Mesodermal cell (in vitro differentiated cells): Measurements from ENCODE around the gene RXRA.

Experiments
- H3K27ac ChIP-seq: 2 replicates; pipeline ENCODE4 v1.7.0; 2013; ENCODE audit warnings: mild to moderate bottlenecking, low read depth, low read length, moderate library complexity; ENCODE audit not compliant: severe bottlenecking
- H3K36me3 ChIP-seq: 2 replicates; pipeline ENCODE4 v1.7.1; 2013; ENCODE audit warnings: mild to moderate bottlenecking, low read length, moderate library complexity; ENCODE audit not compliant: control insufficient read depth, insufficient read depth
- H3K4me1 ChIP-seq: one replicate; pipeline ENCODE4 v1.7.1; 2013; ENCODE audit warnings: mild to moderate bottlenecking, low read length; ENCODE audit not compliant: insufficient read depth, control insufficient read depth, poor library complexity, severe bottlenecking
- H3K4me3 ChIP-seq: 2 replicates; pipeline ENCODE4 v1.7.0; 2013; ENCODE audit warnings: low read length, control low read depth, mild to moderate bottlenecking; ENCODE audit not compliant: insufficient read depth, poor library complexity, severe bottlenecking; ENCODE audit errors: extremely low read depth
- H3K9me3 ChIP-seq: 2 replicates; pipeline ENCODE4 v1.7.1; 2013; ENCODE audit warnings: mild to moderate bottlenecking, low read length, moderate library complexity; ENCODE audit not compliant: control insufficient read depth
- WGBS, 2 experiments: methylation state at CpG; one replicate each; pipeline ENCODE4 v1.1.5; 2013; ENCODE audit warnings: missing lambda C conversion rate in 2 of 2; ENCODE audit not compliant: insufficient coverage in 2 of 2; 5-methylcytosine and 5-hydroxymethylcytosine counted together

RXRA gene

GRCh38 chr9:134358662-134359319 is 32.5 kb downstream of the RXRA start:
- H3K4me1 ChIP-seq = no peaks in the 10 kb centered on the region
- WGBS, 2 experiments = 87 to 96% methylated on average over 13 to 14 of the region's 17 CpGs

GRCh38 chr9:134359493-134360179 is 33.4 kb downstream of the RXRA start:
- Histone ChIP-seq H3K4me1 (no peaks in the 10 kb centered on the region), H3K36me3 (no peaks in the 10 kb centered on the region), H3K4me3 (no peak overlapping the region), H3K27ac (no peak overlapping the region), H3K9me3 (no peaks in the 10 kb centered on the region)
- WGBS, 2 experiments = 93 to 96% methylated on average over 15 to 18 of the region's 23 CpGs

More at GRCh38 chr9:134358662-134359319, 32.5 kb downstream of the RXRA start:
- no peaks in the 10 kb centered on the region for H3K9me3 ChIP-seq
- H3K27ac ChIP-seq = no peak overlapping the region
- no peaks in the 10 kb centered on the region for H3K36me3 ChIP-seq
- H3K4me3 ChIP-seq = no peak overlapping the region

GRCh38 chr9:134360180-134360759 is 34.0 kb downstream of the RXRA start:
- Histone ChIP-seq H3K9me3 (no peaks in the 10 kb centered on the region), H3K36me3 (no peaks in the 10 kb centered on the region), H3K4me1 (no peaks in the 10 kb centered on the region), H3K4me3 (no peak overlapping the region), H3K27ac (no peak overlapping the region)
- WGBS, 2 experiments = 96% methylated on average over 26 to 30 of the region's 30 CpGs

- H3K4me1 ChIP-seq = no peaks in the 10 kb centered on the region
- H3K36me3 ChIP-seq = no peaks in the 10 kb centered on the region
- H3K4me3 ChIP-seq = no peak overlapping the region
- H3K9me3 ChIP-seq = no peaks in the 10 kb centered on the region
- WGBS, 2 experiments = 96% methylated on average over 11 to 14 of the region's 14 CpGs
- H3K27ac ChIP-seq = no peak overlapping the region
These were observed 34.6 kb downstream of the RXRA start for GRCh38 chr9:134360897-134361296.

- 92 to 93% methylated on average over 12 to 16 of the region's 16 CpGs for WGBS, 2 experiments
- Histone ChIP-seq H3K4me3 (no peak overlapping the region), H3K36me3 (no peaks in the 10 kb centered on the region), H3K27ac (no peak overlapping the region), H3K4me1 (no peaks in the 10 kb centered on the region), H3K9me3 (no peaks in the 10 kb centered on the region)
These were observed 35.2 kb downstream of the RXRA start for GRCh38 chr9:134361426-134361825.

- H3K36me3 ChIP-seq = no peaks in the 10 kb centered on the region
- H3K27ac ChIP-seq = no peak overlapping the region
- no peaks in the 10 kb centered on the region for H3K9me3 ChIP-seq
- H3K4me3 ChIP-seq = no peak overlapping the region
- H3K4me1 ChIP-seq = no peaks in the 10 kb centered on the region
- 94 to 98% methylated on average over 10 to 15 of the region's 15 CpGs for WGBS, 2 experiments
These were observed 35.7 kb downstream of the RXRA start for GRCh38 chr9:134361843-134362414.

GRCh38 chr9:134363450-134363849 is 37.2 kb downstream of the RXRA start:
- Histone ChIP-seq H3K4me1 (no peaks in the 10 kb centered on the region), H3K4me3 (no peak overlapping the region), H3K9me3 (no peaks in the 10 kb centered on the region), H3K36me3 (no peaks in the 10 kb centered on the region), H3K27ac (no peak overlapping the region)
- 97 to 98% methylated on average over 10 to 11 of the region's 16 CpGs for whole genome bisulfite sequencing, 2 experiments

- H3K27ac ChIP-seq = no peak overlapping the region
- WGBS, 2 experiments = 95 to 96% methylated on average over 9 to 10 of the region's 13 CpGs
These were observed 38.3 kb downstream of the RXRA start for GRCh38 chr9:134364391-134365114.

GRCh38 chr9:134365115-134365596 is 38.9 kb downstream of the RXRA start:
- no peak overlapping the region for H3K27ac ChIP-seq
- 90 to 97% methylated on average over 14 to 21 of the region's 21 CpGs for WGBS, 2 experiments

More at GRCh38 chr9:134364391-134365114, 38.3 kb downstream of the RXRA start:
- H3K9me3 ChIP-seq = no peaks in the 10 kb centered on the region
- no peaks in the 10 kb centered on the region for H3K4me1 ChIP-seq
- H3K4me3 ChIP-seq = no peak overlapping the region
- no peaks in the 10 kb centered on the region for H3K36me3 ChIP-seq

GRCh38 chr9:134365791-134366222 is 39.6 kb downstream of the RXRA start:
- H3K4me1 ChIP-seq = no peaks in the 10 kb centered on the region
- WGBS, 2 experiments = 66 to 72% methylated on average over 5 to 13 of the region's 14 CpGs
- H3K9me3 ChIP-seq = no peaks in the 10 kb centered on the region
- H3K36me3 ChIP-seq = no peaks in the 10 kb centered on the region
- no peak overlapping the region for H3K4me3 ChIP-seq
- H3K27ac ChIP-seq = no peak overlapping the region

More at GRCh38 chr9:134365115-134365596, 38.9 kb downstream of the RXRA start:
- no peaks in the 10 kb centered on the region for H3K36me3 ChIP-seq
- no peak overlapping the region for H3K4me3 ChIP-seq
- no peaks in the 10 kb centered on the region for H3K9me3 ChIP-seq
- no peaks in the 10 kb centered on the region for H3K4me1 ChIP-seq
